Activated B cell treated with CpG ODN at 0.5 μM for 24 hours (primary cell): Measurements from ENCODE around the gene GET4. TPM values are rescaled to one million over a fixed set of nuclear protein-coding genes. Genes with fewer than 3 reads are reported as not detected.
"Not testable (repeated sequence)": the region's sequence is repeated elsewhere in the genome, so short reads cannot be mapped to it uniquely, and the experiment has no call there.

ENCODE experiments used
- ATAC-seq: fragments of 200-7000 bp; cut with Tn5 transposase; one replicate; pipeline ENCODE4 v1.10.0; 2021; ENCODE audit warnings: low read depth, mild to moderate bottlenecking, moderate library complexity
- CTCF ChIA-PET: fragments of 350-600 bp; sonication (Branson Sonifier 250); formaldehyde crosslinking; loops from one replicate; lab custom pipeline; 2021; ENCODE audit warnings: antibody characterized with exemption; lab: Charles Lee
- POLR2A ChIA-PET: fragments of 350-600 bp; sonication (Branson Sonifier 250); formaldehyde crosslinking; loops from one replicate; lab custom pipeline; 2021; ENCODE audit warnings: antibody characterized with exemption; lab: Charles Lee
- DNase-seq: peaks from one replicate; pipeline ENCODE4 v3.0.0; 2022
- H3K27ac Mint-ChIP-seq: one replicate; pipeline ENCODE4 v1.8.0; 2020; ENCODE audit warnings: mixed read lengths
- H3K27me3 Mint-ChIP-seq: one replicate; pipeline ENCODE4 v1.8.0; 2021; ENCODE audit warnings: mixed read lengths
- H3K36me3 Mint-ChIP-seq: one replicate; pipeline ENCODE4 v1.8.0; 2021; ENCODE audit warnings: low read depth, mixed read lengths
- H3K4me1 Mint-ChIP-seq: one replicate; pipeline ENCODE4 v1.8.0; 2021; ENCODE audit warnings: mixed read lengths
- H3K4me3 Mint-ChIP-seq: one replicate; pipeline ENCODE4 v1.8.0; 2020; ENCODE audit warnings: mild to moderate bottlenecking, mixed read lengths
- H3K9me3 Mint-ChIP-seq: one replicate; pipeline ENCODE4 v1.8.0; 2020; ENCODE audit warnings: mixed read lengths
- intact Hi-C: fragments of 100-400 bp; cut with micrococcal nuclease; formaldehyde crosslinking; loops from one replicate; pipeline ENCODE4 v1.15.1; 2024
- total RNA-seq: library from RNA; stranded (reverse); gene quantifications from 2 replicates; pipeline ENCODE4 v1.2.3, GENCODE V29; 2022
- TF ChIP-seq, protein P1 (sequence below): fragments of 200-600 bp; IDR thresholded peaks from one replicate; pipeline ENCODE4 v1.8.0; 2022; ENCODE audit warnings: antibody characterized with exemption, mild to moderate bottlenecking

Gene GET4
- total RNA-seq, 1 donor from 2014 or later: 41.4 TPM

DNA sequence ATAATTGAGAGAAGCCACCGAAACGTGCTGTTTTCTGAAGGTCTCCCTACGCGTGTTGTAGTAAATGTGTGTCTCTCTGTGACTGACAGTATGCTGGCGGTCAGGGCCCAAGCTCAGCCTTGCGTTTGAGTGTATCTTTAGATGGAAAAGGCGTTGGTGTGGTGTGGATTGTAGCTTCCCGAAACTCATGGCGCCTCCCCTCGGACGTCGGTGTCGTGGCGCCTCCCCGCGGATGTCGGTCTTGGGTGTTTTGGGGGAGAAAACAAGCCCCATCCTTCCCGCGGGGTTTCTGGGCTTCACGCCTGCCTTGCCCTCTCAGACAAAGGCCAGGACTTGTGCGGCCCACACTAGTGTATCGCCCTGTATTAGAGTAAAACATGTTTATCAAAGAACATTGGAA lies 31.3 kb upstream of the GET4 start:
- POLR2A ChIA-PET: no interaction called here
- Mint-ChIP-seq H3K36me3 (peaks cover 69% of the 10 kb centered on the region), H3K9me3 (no peaks in the 10 kb centered on the region), H3K27me3 (no peaks in the 10 kb centered on the region), H3K27ac (no peak overlapping the region), H3K4me1 (no peaks in the 10 kb centered on the region), H3K4me3 (no peak overlapping the region)
- no peak for ATAC-seq
- TF ChIP-seq, protein P1, sequence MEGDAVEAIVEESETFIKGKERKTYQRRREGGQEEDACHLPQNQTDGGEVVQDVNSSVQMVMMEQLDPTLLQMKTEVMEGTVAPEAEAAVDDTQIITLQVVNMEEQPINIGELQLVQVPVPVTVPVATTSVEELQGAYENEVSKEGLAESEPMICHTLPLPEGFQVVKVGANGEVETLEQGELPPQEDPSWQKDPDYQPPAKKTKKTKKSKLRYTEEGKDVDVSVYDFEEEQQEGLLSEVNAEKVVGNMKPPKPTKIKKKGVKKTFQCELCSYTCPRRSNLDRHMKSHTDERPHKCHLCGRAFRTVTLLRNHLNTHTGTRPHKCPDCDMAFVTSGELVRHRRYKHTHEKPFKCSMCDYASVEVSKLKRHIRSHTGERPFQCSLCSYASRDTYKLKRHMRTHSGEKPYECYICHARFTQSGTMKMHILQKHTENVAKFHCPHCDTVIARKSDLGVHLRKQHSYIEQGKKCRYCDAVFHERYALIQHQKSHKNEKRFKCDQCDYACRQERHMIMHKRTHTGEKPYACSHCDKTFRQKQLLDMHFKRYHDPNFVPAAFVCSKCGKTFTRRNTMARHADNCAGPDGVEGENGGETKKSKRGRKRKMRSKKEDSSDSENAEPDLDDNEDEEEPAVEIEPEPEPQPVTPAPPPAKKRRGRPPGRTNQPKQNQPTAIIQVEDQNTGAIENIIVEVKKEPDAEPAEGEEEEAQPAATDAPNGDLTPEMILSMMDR: no peak
- CTCF ChIA-PET: interaction anchor here (0.7 kb wide), 1 partner anchor 62 kb away, joined by 4 read pairs; no protein-coding TSS in a partner anchor
- intact Hi-C loops: no loop called here
- no peak for DNase-seq

DNA sequence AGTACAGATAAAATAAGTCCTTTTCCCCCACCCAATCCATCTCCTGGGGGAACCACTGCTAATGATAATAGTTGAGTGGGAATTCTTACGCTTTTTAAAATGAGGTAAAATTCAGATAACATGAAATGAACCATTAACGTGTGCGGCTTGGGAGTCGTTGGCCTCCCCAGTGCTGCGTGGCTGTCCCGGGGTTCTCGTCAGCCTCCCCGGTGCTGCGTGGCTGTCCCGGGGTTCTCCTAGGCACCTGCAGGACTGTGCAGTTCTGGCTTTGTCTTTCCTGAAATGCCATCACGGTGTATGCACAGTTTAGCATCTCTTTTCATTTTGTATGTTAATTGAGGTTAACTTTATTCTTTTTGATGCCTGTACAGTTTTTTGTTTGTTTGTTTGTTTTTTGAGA lies 30.6 kb upstream of the GET4 start:
- ATAC-seq (no peak), DNase-seq (no peak)
- intact Hi-C loops: no loop called here
- no peak overlapping the region for H3K27ac Mint-ChIP-seq
- POLR2A ChIA-PET: no interaction called here
- no peaks in the 10 kb centered on the region for H3K27me3 Mint-ChIP-seq
- CTCF ChIA-PET: interaction anchor here (0.7 kb wide), 1 partner anchor 62 kb away, joined by 4 read pairs; no protein-coding TSS in a partner anchor
- TF ChIP-seq, protein P1: no peak
- peaks cover 68% of the 10 kb centered on the region for H3K36me3 Mint-ChIP-seq
- no peaks in the 10 kb centered on the region for H3K9me3 Mint-ChIP-seq
- no peak overlapping the region for H3K4me3 Mint-ChIP-seq
- no peaks in the 10 kb centered on the region for H3K4me1 Mint-ChIP-seq

DNA sequence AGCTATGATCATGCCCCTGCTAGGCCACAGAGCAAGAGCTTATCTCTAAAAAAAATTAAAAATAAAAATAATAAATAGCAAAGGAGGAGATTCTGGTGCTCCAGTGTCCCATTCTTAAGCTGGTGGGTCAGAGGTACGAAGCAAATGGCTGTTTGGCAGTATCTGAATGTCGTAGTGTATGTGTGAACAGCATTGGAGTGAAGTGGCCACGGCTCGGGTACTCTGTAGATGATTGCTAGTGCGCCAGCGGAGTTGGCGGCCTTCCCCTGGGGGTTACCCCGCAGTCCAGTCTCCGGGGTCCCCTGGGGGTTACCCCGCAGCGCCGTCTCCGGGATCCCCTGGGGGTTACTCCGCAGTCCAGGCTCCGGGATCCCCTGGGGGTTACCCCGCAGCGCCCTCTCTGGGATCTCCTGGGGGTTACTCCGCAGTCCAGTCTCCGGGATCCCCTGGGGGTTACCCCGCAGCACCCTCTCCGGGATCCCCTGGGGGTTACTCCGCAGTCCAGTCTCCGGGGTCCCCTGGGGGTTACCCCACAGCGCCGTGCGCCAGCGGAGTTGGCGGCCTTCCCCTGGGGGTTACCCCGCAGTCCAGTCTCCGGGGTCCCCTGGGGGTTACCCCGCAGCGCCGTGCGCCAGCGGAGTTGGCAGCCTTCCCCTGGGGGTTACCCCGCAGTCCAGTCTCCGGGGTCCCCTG lies 29.2 kb upstream of the GET4 start:
- ATAC-seq: peak; percentile 49
- H3K27me3 Mint-ChIP-seq, POLR2A ChIA-PET, H3K9me3 Mint-ChIP-seq, intact Hi-C loops, CTCF ChIA-PET, H3K4me1 Mint-ChIP-seq, H3K27ac Mint-ChIP-seq, H3K4me3 Mint-ChIP-seq, DNase-seq: not testable (repeated sequence)
- H3K36me3 Mint-ChIP-seq: peaks cover 73% of the 10 kb centered on the region

DNA sequence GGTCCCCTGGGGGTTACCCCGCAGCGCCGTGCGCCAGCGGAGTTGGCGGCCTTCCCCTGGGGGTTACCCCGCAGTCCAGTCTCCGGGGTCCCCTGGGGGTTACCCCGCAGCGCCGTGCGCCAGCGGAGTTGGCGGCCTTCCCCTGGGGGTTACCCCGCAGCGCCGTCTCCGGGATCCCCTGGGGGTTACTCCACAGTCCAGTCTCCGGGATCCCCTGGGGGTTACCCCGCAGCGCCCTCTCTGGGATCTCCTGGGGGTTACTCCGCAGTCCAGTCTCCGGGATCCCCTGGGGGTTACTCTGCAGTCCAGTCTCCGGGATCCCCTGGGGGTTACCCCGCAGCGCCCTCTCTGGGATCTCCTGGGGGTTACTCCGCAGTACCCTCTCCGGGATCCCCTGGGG lies 28.6 kb upstream of the GET4 start:
- H3K4me3 Mint-ChIP-seq, CTCF ChIA-PET: not testable (repeated sequence)
- H3K36me3 Mint-ChIP-seq: peaks cover 73% of the 10 kb centered on the region

DNA sequence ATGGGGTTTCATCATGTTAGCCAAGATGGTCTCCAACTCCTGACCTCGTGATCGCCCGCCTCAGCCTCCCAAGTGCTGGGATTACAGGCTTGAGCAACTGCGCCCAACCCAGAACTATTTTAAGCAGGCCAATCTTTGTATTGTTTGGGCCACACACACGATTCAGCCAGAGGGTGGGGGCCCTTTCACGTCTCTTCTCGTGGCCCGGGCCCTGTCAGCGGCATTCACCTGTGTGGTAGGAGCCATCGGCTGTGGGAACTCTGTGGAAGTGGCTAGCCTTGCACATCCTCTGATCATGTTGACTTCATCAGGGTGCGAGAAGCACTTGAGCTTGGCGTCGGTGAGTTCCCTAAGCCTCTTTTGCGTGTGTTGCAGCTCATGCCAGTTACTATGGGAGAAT lies 27.2 kb upstream of the GET4 start:
- no peaks in the 10 kb centered on the region for H3K9me3 Mint-ChIP-seq
- H3K4me1 Mint-ChIP-seq: no peaks in the 10 kb centered on the region
- ChIA-PET CTCF (no interaction called here), POLR2A (no interaction called here)
- no peaks in the 10 kb centered on the region for H3K27me3 Mint-ChIP-seq
- intact Hi-C loops: no loop called here
- TF ChIP-seq, protein P1: no peak
- DNase-seq: no peak
- H3K36me3 Mint-ChIP-seq: peaks cover 73% of the 10 kb centered on the region
- H3K27ac Mint-ChIP-seq: no peak overlapping the region
- no peak for ATAC-seq
- H3K4me3 Mint-ChIP-seq: no peak overlapping the region

More for the DNA sequence above, 28.6 kb upstream of the GET4 start:
- H3K27me3 Mint-ChIP-seq, H3K4me1 Mint-ChIP-seq, DNase-seq, H3K27ac Mint-ChIP-seq, H3K9me3 Mint-ChIP-seq, intact Hi-C loops, POLR2A ChIA-PET, ATAC-seq: not testable (repeated sequence)

DNA sequence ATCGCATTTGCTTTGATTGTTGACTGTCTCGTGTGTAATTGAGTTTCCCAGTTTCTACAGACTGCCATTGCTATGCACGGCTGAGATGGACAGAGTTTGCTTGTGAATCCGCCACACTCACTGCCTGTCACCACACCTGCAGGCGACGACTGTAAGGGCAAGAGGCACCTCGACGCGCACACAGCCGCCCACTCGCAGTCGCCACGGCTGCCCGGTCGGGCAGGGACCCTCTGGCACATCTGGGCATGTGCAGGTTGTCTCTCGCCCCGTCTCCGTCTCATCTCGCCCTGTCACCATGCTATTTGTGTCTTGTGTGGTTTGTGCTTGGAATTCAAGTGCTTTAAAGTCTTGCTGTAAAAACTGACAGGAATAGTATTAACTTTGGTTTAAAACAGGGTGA lies 26.6 kb upstream of the GET4 start:
- ATAC-seq (no peak), DNase-seq (no peak)
- no peak overlapping the region for H3K27ac Mint-ChIP-seq
- H3K36me3 Mint-ChIP-seq: peaks cover 73% of the 10 kb centered on the region
- intact Hi-C loops: no loop called here
- H3K4me1 Mint-ChIP-seq: no peaks in the 10 kb centered on the region
- no peak overlapping the region for H3K4me3 Mint-ChIP-seq
- TF ChIP-seq, protein P1: no peak
- CTCF ChIA-PET: no interaction called here
- no peaks in the 10 kb centered on the region for H3K9me3 Mint-ChIP-seq
- POLR2A ChIA-PET: no interaction called here
- no peaks in the 10 kb centered on the region for H3K27me3 Mint-ChIP-seq
